ENCODE measurements around the gene ADIPOR2. TPM values are rescaled to one million over a fixed set of nuclear protein-coding genes. Genes with fewer than 3 reads are reported as not detected.

The ADIPOR2 gene
- total RNA-seq, 4 donors from 2014 or later, result 28.2 to 37.4 (median 34.1) TPM

- Histone ChIP-seq H3K36me3 (no peaks in the 10 kb centered on the region), H3K4me1 (peaks cover 15 to 69% (median 61%) of the 10 kb centered on the region in 4 donors), H3K27ac (replicated peaks in 1 of 4) (no peak overlapping the region), H3K27me3 (no peaks in the 10 kb centered on the region), H3K9me3 (no peaks in the 10 kb centered on the region), H3K4me3 (no peak overlapping the region)
- WGBS, result 36% methylated on average over 2 of the region's 2 CpGs
- TF ChIP-seq CTCF (IDR thresholded peaks at IDR 0.05) (no peak), POLR2A (IDR thresholded peaks at IDR 0.05; ENCODE audit: low read depth) (no peak), EP300 (IDR thresholded peaks at IDR 0.05) (no peak), POLR2AphosphoS5 (IDR thresholded peaks at IDR 0.05) (no peak)
- no peak for DNase-seq (ENCODE audit: extremely low spot score)
- intact Hi-C loops (cut with DNase I), result loop anchor here (5.0 kb wide), 1 partner anchor 90 kb away; no protein-coding TSS in a partner anchor
These were observed 6.4 kb downstream of the ADIPOR2 start for GRCh38 chr12:1697271-1697670.

GRCh38 chr12:1698720-1699119 lies 7.8 kb downstream of the ADIPOR2 start:
- no peaks in the 10 kb centered on the region for H3K36me3 ChIP-seq
- no peak for DNase-seq (ENCODE audit: extremely low spot score)
- no peaks in the 10 kb centered on the region for H3K9me3 ChIP-seq
- H3K4me3 ChIP-seq, result no peak overlapping the region
- H3K4me1 ChIP-seq, result peaks cover 12 to 63% (median 57%) of the 10 kb centered on the region in 4 donors
- H3K27ac ChIP-seq (replicated peaks in 1 of 4), result no peak overlapping the region
- TF ChIP-seq POLR2AphosphoS5 (IDR thresholded peaks at IDR 0.05) (no peak), EP300 (IDR thresholded peaks at IDR 0.05) (no peak)
- intact Hi-C loops (cut with DNase I), result loop anchor here (5.0 kb wide), 1 partner anchor 89 kb away; no protein-coding TSS in a partner anchor
- 57% methylated on average over 2 of the region's 2 CpGs for WGBS
- H3K27me3 ChIP-seq, result no peaks in the 10 kb centered on the region

- 49% methylated on average over 2 of the region's 2 CpGs for WGBS
- H3K4me1 ChIP-seq, result peaks cover 8 to 60% (median 55%) of the 10 kb centered on the region in 4 donors
- H3K36me3 ChIP-seq, result no peaks in the 10 kb centered on the region
- H3K27ac ChIP-seq (replicated peaks in 1 of 4), result no peak overlapping the region
- TF ChIP-seq POLR2AphosphoS5 (IDR thresholded peaks at IDR 0.05) (no peak), CTCF (IDR thresholded peaks at IDR 0.05) (no peak), EP300 (IDR thresholded peaks at IDR 0.05) (no peak), POLR2A (IDR thresholded peaks at IDR 0.05; ENCODE audit: low read depth) (no peak)
- no peak for DNase-seq (ENCODE audit: extremely low spot score)
- no peak overlapping the region for H3K4me3 ChIP-seq
- intact Hi-C loops (cut with DNase I), result no loop called here
- H3K9me3 ChIP-seq, result no peaks in the 10 kb centered on the region
- no peaks in the 10 kb centered on the region for H3K27me3 ChIP-seq
These were observed 11.8 kb downstream of the ADIPOR2 start for GRCh38 chr12:1702713-1703112.

- no peak for DNase-seq (ENCODE audit: extremely low spot score)
- no peak overlapping the region for H3K4me3 ChIP-seq
- TF ChIP-seq POLR2AphosphoS5 (IDR thresholded peaks at IDR 0.05) (no peak), CTCF (IDR thresholded peaks at IDR 0.05) (no peak), POLR2A (IDR thresholded peaks at IDR 0.05; ENCODE audit: low read depth) (no peak), EP300 (IDR thresholded peaks at IDR 0.05) (no peak)
- 73% methylated on average over 3 of the region's 3 CpGs for WGBS
- no peaks in the 10 kb centered on the region for H3K36me3 ChIP-seq
- H3K4me1 ChIP-seq, result peaks cover 8 to 46% (median 42%) of the 10 kb centered on the region in 4 donors
- no peaks in the 10 kb centered on the region for H3K9me3 ChIP-seq
- H3K27me3 ChIP-seq, result no peaks in the 10 kb centered on the region
- no peak overlapping the region for H3K27ac ChIP-seq (replicated peaks in 1 of 4)
- intact Hi-C loops (cut with DNase I), result no loop called here
These were observed 13.2 kb downstream of the ADIPOR2 start for GRCh38 chr12:1703771-1704722.

Measured in esophagus muscularis mucosa (tissue), 4 donors.